HEK293 (cell line): ENCODE measurements around the gene OR5H14.
"Not testable (repeated sequence)": the region's sequence is repeated elsewhere in the genome, so short reads cannot be mapped to it uniquely, and the experiment has no call there.

Source experiments
- KLF16 ChIP-seq: fragments of 450-650 bp; formaldehyde crosslinking; IDR thresholded peaks from 2 replicates; pipeline ENCODE4 v1.5.1; 2017; ENCODE audit warnings: missing biosample characterization, missing genetic modification characterization
- SALL2 ChIP-seq: fragments of 450-650 bp; formaldehyde crosslinking; IDR thresholded peaks from 2 replicates; pipeline ENCODE4 v1.5.0; 2017; ENCODE audit warnings: missing biosample characterization, mild to moderate bottlenecking, missing genetic modification characterization, borderline replicate concordance
- SETDB1 ChIP-seq: IDR thresholded peaks from one replicate; pipeline ENCODE4 v1.6.1; 2017; ENCODE audit warnings: mild to moderate bottlenecking, low read length, moderate library complexity, mixed read lengths; ENCODE audit not compliant: insufficient read length
- ZFP3 ChIP-seq: fragments of 450-650 bp; formaldehyde crosslinking; IDR thresholded peaks from 2 replicates; pipeline ENCODE4 v1.5.1; 2016; ENCODE audit warnings: low read depth, missing biosample characterization, missing genetic modification characterization
- ZNF274 ChIP-seq, 2 experiments: fragments of 200-500 bp in 1 of 2; fragments of 450-650 bp in 1 of 2; sonication (Bioruptor generic) in 1 of 2; formaldehyde crosslinking in 1 of 2; IDR thresholded peaks; 2 replicates each; pipeline versions ENCODE4 v1.5.1 to v1.6.1; 2014 to 2016; ENCODE audit warnings: borderline replicate concordance in 1 of 2, inconsistent platforms in 1 of 2, low read length in 1 of 2, missing biosample characterization in 1 of 2, missing genetic modification characterization in 1 of 2
- ZNF335 ChIP-seq: fragments of 450-650 bp; formaldehyde crosslinking; conservative IDR thresholded peaks from 2 replicates; pipeline ENCODE4 v1.5.1; 2016; ENCODE audit warnings: missing biosample characterization, missing genetic modification characterization
- ZNF660 ChIP-seq: fragments of 450-650 bp; IDR thresholded peaks from 2 replicates; pipeline ENCODE4 v1.5.1; 2018; ENCODE audit warnings: missing biosample characterization, mild to moderate bottlenecking, missing genetic modification characterization
- ZNF707 ChIP-seq: fragments of 450-650 bp; formaldehyde crosslinking; IDR thresholded peaks from 2 replicates; pipeline ENCODE4 v1.5.1; 2016; ENCODE audit warnings: missing biosample characterization, missing genetic modification characterization
- TF ChIP-seq, protein P1 (sequence below): fragments of 450-650 bp; formaldehyde crosslinking; IDR thresholded peaks from 2 replicates; pipeline ENCODE4 v1.5.1; 2016; ENCODE audit warnings: missing biosample characterization, missing genetic modification characterization
- TF ChIP-seq, protein P2 (sequence below): fragments of 450-650 bp; formaldehyde crosslinking; IDR thresholded peaks from 2 replicates; pipeline ENCODE4 v1.5.1; 2016; ENCODE audit warnings: missing biosample characterization, missing genetic modification characterization
- TF ChIP-seq, protein P3 (sequence below): fragments of 450-650 bp; formaldehyde crosslinking; IDR thresholded peaks from 2 replicates; pipeline ENCODE4 v1.5.1; 2016; ENCODE audit warnings: missing biosample characterization, missing genetic modification characterization

DNA sequence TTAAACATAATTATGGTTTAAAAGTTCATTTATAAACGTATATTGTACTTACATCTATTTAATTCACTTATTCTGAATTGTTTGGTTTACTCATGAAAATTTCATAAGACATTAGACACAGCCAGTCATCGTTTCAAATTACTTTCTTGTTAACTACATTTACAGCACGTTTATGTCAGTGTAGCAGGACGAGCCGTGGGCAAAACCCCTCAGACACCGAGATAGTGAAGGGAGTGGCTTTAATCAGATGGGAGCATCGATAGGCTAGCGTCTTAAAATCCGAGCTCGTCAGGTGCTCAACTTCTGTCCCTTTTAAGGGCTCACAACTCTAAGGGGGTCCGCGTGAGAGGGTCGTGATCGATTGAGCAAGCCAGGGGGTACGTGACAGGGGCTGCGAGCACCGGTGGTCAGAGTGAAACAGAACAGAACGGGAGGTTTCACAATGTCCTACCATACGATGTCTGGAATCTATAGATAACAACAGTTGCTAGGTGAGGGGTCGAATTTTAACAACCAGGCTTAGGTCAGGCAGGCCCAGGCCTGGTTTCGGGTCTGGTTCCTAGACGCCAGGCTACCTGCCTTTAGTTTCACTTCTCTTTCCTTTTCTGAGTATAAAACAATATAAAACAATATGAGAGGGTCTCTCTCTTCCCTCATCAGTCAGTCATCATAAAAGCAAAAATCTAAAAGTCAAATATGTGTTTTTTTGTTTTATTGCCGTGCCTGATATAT lies 9.3 kb upstream of the OR5H14 start:
- TF ChIP-seq ZNF660 (tag by site-specific recombination); SETDB1; ZNF707 (tag by site-specific recombination); ZFP3 (tag by site-specific recombination); KLF16 (tag by site-specific recombination); ZNF335 (tag by site-specific recombination); ZNF274 (IDR thresholded peaks at IDR 0.05; ENCODE audit: low read length); ZNF274 (tag by site-specific recombination; IDR thresholded peaks at IDR 0.05; ENCODE audit: borderline replicate concordance); SALL2 (tag by site-specific recombination): not testable (repeated sequence)
- TF ChIP-seq, protein P1, sequence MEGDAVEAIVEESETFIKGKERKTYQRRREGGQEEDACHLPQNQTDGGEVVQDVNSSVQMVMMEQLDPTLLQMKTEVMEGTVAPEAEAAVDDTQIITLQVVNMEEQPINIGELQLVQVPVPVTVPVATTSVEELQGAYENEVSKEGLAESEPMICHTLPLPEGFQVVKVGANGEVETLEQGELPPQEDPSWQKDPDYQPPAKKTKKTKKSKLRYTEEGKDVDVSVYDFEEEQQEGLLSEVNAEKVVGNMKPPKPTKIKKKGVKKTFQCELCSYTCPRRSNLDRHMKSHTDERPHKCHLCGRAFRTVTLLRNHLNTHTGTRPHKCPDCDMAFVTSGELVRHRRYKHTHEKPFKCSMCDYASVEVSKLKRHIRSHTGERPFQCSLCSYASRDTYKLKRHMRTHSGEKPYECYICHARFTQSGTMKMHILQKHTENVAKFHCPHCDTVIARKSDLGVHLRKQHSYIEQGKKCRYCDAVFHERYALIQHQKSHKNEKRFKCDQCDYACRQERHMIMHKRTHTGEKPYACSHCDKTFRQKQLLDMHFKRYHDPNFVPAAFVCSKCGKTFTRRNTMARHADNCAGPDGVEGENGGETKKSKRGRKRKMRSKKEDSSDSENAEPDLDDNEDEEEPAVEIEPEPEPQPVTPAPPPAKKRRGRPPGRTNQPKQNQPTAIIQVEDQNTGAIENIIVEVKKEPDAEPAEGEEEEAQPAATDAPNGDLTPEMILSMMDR (tag by site-specific recombination): not testable (repeated sequence)
- TF ChIP-seq, protein P2, sequence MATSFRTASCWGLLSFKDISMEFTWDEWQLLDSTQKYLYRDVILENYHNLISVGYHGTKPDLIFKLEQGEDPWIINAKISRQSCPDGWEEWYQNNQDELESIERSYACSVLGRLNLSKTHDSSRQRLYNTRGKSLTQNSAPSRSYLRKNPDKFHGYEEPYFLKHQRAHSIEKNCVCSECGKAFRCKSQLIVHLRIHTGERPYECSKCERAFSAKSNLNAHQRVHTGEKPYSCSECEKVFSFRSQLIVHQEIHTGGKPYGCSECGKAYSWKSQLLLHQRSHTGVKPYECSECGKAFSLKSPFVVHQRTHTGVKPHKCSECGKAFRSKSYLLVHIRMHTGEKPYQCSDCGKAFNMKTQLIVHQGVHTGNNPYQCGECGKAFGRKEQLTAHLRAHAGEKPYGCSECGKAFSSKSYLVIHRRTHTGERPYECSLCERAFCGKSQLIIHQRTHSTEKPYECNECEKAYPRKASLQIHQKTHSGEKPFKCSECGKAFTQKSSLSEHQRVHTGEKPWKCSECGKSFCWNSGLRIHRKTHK (tag by site-specific recombination): not testable (repeated sequence)
- TF ChIP-seq, protein P3, sequence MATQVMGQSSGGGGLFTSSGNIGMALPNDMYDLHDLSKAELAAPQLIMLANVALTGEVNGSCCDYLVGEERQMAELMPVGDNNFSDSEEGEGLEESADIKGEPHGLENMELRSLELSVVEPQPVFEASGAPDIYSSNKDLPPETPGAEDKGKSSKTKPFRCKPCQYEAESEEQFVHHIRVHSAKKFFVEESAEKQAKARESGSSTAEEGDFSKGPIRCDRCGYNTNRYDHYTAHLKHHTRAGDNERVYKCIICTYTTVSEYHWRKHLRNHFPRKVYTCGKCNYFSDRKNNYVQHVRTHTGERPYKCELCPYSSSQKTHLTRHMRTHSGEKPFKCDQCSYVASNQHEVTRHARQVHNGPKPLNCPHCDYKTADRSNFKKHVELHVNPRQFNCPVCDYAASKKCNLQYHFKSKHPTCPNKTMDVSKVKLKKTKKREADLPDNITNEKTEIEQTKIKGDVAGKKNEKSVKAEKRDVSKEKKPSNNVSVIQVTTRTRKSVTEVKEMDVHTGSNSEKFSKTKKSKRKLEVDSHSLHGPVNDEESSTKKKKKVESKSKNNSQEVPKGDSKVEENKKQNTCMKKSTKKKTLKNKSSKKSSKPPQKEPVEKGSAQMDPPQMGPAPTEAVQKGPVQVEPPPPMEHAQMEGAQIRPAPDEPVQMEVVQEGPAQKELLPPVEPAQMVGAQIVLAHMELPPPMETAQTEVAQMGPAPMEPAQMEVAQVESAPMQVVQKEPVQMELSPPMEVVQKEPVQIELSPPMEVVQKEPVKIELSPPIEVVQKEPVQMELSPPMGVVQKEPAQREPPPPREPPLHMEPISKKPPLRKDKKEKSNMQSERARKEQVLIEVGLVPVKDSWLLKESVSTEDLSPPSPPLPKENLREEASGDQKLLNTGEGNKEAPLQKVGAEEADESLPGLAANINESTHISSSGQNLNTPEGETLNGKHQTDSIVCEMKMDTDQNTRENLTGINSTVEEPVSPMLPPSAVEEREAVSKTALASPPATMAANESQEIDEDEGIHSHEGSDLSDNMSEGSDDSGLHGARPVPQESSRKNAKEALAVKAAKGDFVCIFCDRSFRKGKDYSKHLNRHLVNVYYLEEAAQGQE (tag by site-specific recombination): not testable (repeated sequence)
